ENCODE data around the gene P2RX5.

Gene P2RX5

DNA sequence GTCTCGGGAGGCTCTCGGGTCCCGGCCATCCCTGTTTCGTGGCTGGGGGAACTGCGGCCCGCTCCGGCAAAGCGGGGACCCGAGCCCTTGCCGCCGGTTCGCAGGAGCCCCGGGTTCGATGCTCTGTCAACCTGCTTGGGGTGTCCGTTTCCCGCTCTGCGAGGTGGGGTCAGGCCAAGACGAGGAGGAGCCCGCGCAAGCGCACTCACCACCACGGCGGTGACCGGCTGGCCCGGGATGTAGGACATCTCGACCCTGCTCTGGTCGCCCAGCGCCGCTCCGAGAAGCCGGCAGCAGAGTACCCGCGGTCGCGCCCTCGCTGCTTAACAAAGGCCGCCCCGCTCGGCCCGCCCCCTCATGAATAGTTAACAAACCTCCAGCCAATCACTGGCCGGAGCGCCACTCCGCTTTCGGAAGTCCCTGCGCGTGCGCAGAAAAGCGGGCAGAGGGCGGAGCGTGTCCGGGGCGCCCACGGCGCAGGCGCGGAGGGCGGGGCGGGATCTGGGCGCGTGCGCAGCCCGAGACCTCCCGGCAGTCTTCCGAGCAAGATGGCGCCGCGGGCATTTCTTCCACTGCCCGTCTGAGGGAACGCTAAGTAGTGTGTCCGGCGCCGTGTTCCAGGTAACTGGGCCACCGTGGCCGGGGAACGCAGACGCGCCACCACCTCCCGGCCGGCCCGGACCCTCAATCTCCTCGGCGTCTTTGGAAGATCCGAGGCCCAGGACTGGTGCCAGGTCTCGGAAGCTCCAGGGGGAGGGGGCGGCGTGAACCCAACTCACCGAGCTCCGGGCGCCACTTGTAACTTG, 27.5 kb downstream of the P2RX5 start, which contains the start of the genes EMC6 and TAX1BP3:
TSS of gene EMC6 (plus strand) at position 534 of the 806 bp plus-strand sequence. CDS start 335 bp downstream, outside the sequence.
TSS of gene TAX1BP3 (minus strand) at position 300 of the 806 bp plus-strand sequence. CDS start at position 248, 52 bp downstream.
- DNase-seq (ENCODE audit: low spot score), result peak; percentile 100
- TF ChIP-seq, protein P1, sequence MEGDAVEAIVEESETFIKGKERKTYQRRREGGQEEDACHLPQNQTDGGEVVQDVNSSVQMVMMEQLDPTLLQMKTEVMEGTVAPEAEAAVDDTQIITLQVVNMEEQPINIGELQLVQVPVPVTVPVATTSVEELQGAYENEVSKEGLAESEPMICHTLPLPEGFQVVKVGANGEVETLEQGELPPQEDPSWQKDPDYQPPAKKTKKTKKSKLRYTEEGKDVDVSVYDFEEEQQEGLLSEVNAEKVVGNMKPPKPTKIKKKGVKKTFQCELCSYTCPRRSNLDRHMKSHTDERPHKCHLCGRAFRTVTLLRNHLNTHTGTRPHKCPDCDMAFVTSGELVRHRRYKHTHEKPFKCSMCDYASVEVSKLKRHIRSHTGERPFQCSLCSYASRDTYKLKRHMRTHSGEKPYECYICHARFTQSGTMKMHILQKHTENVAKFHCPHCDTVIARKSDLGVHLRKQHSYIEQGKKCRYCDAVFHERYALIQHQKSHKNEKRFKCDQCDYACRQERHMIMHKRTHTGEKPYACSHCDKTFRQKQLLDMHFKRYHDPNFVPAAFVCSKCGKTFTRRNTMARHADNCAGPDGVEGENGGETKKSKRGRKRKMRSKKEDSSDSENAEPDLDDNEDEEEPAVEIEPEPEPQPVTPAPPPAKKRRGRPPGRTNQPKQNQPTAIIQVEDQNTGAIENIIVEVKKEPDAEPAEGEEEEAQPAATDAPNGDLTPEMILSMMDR (IDR thresholded peaks at IDR 0.05; ENCODE audit: extremely low read depth, missing control alignments), result no peak

GRCh38 chr17:3667366-3668278, 28.3 kb downstream of the P2RX5 start:
- no peak for DNase-seq (ENCODE audit: low spot score)
- TF ChIP-seq, protein P1 (IDR thresholded peaks at IDR 0.05; ENCODE audit: extremely low read depth, missing control alignments), result no peak

- DNase-seq (ENCODE audit: low spot score), result no peak
- TF ChIP-seq, protein P1 (IDR thresholded peaks at IDR 0.05; ENCODE audit: extremely low read depth, missing control alignments), result no peak
These were observed 29.4 kb downstream of the P2RX5 start for GRCh38 chr17:3666516-3666915.

GRCh38 chr17:3665834-3666233, 30.1 kb downstream of the P2RX5 start:
- TF ChIP-seq, protein P1 (IDR thresholded peaks at IDR 0.05; ENCODE audit: extremely low read depth, missing control alignments), result no peak
- no peak for DNase-seq (ENCODE audit: low spot score)

DNA sequence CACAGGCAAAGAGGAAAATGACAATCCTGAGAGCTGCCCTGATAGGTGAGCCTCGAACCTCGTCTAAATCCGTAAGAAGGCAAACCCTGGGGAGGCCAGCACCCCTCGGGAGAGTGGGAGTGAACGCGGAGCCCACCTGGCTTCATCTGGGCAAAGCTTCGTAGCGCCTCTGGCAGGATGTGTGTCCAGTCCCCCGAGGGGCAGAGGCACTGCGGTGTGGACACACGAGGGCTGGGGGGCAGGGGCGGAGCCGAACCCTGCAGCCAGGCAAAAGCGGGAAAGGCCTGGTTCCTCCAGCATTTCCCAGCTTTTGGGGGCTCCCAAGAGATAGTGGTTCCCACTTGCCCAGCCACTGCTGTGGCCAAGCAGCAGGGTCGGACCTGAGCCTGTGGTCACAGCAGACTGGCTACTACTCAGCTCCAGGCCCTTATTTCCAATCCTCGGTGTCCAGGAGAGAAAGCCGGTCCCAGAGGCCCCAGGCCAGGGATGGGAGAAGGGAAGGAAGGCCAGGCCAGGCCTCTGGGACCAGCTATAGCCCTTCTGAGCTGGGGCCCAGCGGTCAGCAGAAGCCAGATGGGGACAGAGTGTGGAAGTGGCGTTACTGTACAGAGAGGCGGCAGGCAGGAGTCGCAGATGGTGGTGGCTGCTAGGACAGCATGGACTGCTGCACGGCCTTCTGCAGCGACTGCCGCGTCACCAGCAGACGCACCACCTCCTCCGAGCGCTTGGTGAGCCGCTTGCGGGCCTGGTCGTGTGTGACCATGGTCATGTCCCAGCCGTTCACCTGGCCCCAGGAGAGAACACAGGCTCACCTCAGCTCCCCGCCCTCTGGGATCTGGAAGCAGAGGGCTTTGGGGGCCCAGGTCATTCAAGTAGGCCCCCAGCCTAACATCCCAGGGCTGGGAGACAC, 32.6 kb downstream of the P2RX5 start:
- TF ChIP-seq, protein P1 (IDR thresholded peaks at IDR 0.05; ENCODE audit: extremely low read depth, missing control alignments), result no peak
- DNase-seq (ENCODE audit: low spot score), result no peak

GRCh38 chr17:3660311-3660891, 35.6 kb downstream of the P2RX5 start:
- no peak for DNase-seq (ENCODE audit: low spot score)

More at GRCh38 chr17:3660311-3660891, 35.6 kb downstream of the P2RX5 start:
- TF ChIP-seq, protein P1 (IDR thresholded peaks at IDR 0.05; ENCODE audit: extremely low read depth, missing control alignments), result no peak
